Effector CD4-positive, alpha-beta T cell (primary cell): ENCODE data around the gene OR4D11.

ENCODE experiments used
- DNase-seq: peaks from one replicate; pipeline ENCODE4 v3.0.0-alpha.2; 2020

OR4D11 gene

DNA sequence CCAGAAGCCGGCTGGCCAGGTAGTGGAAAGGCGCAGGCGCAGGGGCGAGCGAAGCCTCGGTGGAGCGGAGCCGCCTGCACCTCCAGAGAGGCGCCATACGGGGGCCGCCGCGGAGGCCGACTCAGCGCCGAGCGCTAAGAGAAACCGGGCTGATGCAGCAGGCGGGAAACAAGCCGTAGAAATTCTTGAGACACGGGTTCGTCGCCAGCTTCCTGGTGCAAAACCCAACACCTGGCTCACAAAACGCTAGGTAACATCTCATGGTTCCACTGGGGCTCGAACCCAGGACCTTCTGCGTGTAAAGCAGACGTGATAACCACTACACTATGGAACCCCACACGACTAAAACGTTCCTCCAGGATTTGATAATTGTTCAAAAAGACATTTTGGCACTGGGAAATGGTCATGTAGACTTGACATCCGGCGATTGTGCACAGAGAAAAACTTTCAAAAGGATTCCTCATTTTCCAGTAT lies 47.0 kb downstream of the OR4D11 start:
- DNase-seq: peak; percentile 74

DNA sequence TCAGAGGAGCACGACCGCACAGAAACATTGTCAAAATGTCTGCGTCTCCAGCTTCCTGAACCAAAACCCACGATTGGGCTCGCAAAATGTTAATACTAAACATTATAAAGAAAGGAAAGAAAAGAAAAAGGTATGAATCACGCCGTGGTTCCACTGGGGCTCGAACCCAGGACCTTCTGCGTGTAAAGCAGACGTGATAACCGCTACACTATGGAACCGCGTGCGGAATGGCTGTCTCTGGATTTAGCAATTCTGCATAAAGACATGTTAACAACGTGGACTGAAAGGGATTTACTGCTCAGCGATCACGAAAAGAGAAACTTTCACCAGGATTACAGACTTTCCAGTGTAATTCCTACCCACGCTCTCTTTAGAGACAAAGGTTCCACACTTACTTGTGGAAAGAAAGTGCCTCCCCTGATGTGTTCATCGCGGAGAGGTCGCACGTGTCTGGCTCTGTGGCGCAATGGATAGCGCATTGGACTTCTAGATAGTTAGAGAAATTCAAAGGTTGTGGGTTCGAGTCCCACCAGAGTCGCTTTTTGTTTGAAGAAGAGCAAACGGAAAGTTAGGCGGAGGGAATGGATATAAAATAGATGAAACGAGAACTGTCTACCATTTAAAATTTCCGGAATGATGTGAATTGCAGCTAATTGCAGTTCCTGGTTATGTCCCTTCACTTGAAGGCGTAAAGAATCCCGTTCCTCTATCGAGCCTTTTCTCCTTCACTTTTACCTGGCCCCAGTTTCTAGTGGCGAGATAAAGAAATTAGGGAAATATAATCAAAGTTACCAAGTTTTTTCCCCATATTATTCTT lies 47.7 kb downstream of the OR4D11 start:
- DNase-seq: peak; percentile 69

DNA sequence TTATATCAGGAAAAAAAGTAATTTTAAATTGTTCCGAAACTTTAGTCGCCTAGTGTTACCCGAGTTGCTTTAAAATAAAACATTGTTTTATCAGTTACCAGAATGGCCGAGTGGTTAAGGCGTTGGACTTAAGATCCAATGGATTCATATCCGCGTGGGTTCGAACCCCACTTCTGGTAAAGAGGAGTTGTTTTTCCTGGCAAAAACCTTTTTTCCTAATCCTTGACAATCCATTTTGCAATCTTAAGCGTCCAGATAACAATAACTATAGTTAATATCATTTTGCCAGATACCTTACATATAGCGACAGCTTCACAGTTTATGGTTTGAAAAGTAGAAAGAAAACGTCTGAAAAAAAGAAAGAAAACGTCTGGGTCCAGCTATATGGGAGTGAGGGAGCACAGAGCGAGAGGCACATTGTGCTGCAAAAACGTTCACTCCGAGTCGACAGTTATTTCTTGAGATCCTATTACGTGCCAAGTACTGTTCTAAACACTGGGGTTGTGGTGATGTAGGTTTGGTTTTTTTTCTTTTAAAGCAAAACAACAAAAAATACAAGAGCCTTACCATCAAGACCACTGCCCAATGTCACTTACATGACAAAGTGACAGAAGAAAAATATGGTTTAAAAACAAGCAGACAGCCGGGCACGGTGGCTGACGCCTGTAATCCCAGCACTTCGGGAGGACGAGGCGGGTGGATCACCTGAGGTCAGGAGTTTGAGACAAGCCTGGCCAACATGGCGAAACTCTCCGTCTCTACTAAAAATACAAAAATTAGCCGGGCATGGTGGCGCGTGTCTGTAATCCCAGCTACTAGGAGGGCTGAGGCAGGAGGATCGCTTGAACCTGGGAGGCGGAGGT lies 48.5 kb downstream of the OR4D11 start:
- no peak for DNase-seq

DNA sequence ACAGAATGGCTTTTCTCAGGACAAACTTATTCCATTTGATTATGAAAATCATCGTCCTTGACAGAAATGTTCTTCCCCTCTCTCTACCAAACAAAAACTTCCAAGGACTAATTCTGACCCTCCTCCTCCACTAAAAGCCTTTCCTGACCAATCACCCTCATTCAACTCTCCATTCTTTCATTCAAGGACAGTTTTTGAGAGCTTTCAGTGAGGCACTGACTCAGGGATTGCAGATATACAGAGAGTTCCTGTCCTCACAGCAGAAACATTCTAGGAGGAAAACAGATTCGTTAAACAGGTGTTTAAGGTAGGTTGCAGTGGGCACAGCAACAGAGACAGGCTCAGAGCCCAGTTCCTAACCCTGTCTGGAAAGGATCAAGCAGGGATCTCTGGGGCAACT lies 49.5 kb downstream of the OR4D11 start:
- no peak for DNase-seq

DNA sequence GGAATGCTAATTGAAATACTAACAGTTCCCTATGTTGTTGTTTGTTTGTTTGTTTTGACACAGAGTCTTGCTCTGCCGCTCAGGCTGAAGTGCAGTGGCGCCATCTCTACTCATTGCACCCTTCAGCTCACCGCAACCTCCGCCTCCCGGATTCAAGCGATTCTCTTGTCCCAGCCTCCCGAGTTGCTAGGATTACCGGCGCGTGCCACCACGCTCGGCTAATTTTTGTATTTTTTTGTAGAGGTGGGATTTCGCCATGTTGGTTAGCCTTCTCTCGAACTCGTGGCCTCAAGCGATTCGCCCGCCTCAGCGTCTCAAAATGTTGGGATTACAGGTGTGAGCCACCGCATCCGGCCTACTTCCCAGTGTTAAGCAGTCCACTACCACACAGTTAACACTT lies 49.9 kb downstream of the OR4D11 start:
- DNase-seq: no peak
